Activated CD4-positive, alpha-beta T cell treated with anti-CD3 and anti-CD28 coated beads, Interleukin-2, amount 50 U/mL, for 16 hours (primary cell): ENCODE data around the gene FAM78A.

ENCODE experiments used
- DNase-seq: peaks from one replicate; pipeline ENCODE4 v3.0.0-alpha.2; 2020

The FAM78A gene

GRCh38 chr9:131302244-131303075 is 26.1 kb upstream of the FAM78A start:
- no peak for DNase-seq

GRCh38 chr9:131300444-131300843 is 24.1 kb upstream of the FAM78A start:
- DNase-seq, result no peak

GRCh38 chr9:131299961-131300347 is 23.6 kb upstream of the FAM78A start:
- no peak for DNase-seq

- no peak for DNase-seq
Measured at GRCh38 chr9:131299346-131299960, 23.1 kb upstream of the FAM78A start.

GRCh38 chr9:131298816-131299215 is 22.5 kb upstream of the FAM78A start:
- no peak for DNase-seq

GRCh38 chr9:131298341-131298740 is 22.0 kb upstream of the FAM78A start:
- no peak for DNase-seq

- no peak for DNase-seq
Measured at GRCh38 chr9:131297903-131298302, 21.6 kb upstream of the FAM78A start.

GRCh38 chr9:131296906-131297500 is 20.7 kb upstream of the FAM78A start:
- no peak for DNase-seq

GRCh38 chr9:131296460-131296859 is 20.1 kb upstream of the FAM78A start:
- no peak for DNase-seq

GRCh38 chr9:131292937-131293336 is 16.6 kb upstream of the FAM78A start:
- no peak for DNase-seq

GRCh38 chr9:131291795-131292315 is 15.5 kb upstream of the FAM78A start:
- DNase-seq, result no peak

GRCh38 chr9:131290767-131291370 is 14.6 kb upstream of the FAM78A start:
- no peak for DNase-seq

GRCh38 chr9:131290036-131290766 is 13.9 kb upstream of the FAM78A start:
- DNase-seq, result no peak

- DNase-seq, result no peak
Measured at GRCh38 chr9:131289301-131290035, 13.2 kb upstream of the FAM78A start, which contains the start of gene PLPP7. Gene PLPP7, plus strand, starts transcription at chr9:131289723. Its CDS starts 275 bp downstream, at chr9:131289998.

- no peak for DNase-seq
Measured at GRCh38 chr9:131288217-131288616, 11.9 kb upstream of the FAM78A start.

GRCh38 chr9:131287359-131287758 is 11.0 kb upstream of the FAM78A start:
- no peak for DNase-seq

- no peak for DNase-seq
Measured at GRCh38 chr9:131284856-131285255, 8.5 kb upstream of the FAM78A start.

- no peak for DNase-seq
Measured at GRCh38 chr9:131282688-131283422, 6.5 kb upstream of the FAM78A start.

GRCh38 chr9:131282175-131282574 is 5.9 kb upstream of the FAM78A start:
- DNase-seq, result no peak

GRCh38 chr9:131281119-131281965 is 5.0 kb upstream of the FAM78A start:
- DNase-seq, result no peak
